ENCODE measurements around the gene MLH1. TPM values are rescaled to one million over a fixed set of nuclear protein-coding genes. Genes with fewer than 3 reads are reported as not detected.

MLH1 gene
- total RNA-seq, 1 experiment from 2014 or later = 47.2 TPM

DNA sequence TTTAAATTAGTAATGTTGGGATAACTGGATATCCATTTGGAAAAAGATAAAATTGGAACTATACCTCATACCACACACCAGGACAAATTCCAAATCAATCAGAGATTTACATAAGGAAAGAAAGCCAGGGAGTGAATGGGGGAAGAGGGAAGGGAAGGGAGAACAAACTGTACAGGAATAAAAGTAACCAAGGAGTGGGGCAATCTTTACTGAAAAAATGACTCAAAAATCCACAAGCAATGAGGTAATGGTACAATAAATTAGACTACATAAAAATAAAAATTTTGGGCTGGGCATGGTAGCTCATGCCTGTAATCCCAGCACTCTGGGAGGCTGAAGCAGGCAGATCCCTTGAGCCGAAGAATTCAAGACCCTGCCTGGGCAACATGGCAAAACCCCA is 82.6 kb downstream of the MLH1 start:
- no peak for TF ChIP-seq HMGA2 (CRISPR knock-in tag; IDR thresholded peaks at IDR 0.05)
- TF ChIP-seq, protein P1, sequence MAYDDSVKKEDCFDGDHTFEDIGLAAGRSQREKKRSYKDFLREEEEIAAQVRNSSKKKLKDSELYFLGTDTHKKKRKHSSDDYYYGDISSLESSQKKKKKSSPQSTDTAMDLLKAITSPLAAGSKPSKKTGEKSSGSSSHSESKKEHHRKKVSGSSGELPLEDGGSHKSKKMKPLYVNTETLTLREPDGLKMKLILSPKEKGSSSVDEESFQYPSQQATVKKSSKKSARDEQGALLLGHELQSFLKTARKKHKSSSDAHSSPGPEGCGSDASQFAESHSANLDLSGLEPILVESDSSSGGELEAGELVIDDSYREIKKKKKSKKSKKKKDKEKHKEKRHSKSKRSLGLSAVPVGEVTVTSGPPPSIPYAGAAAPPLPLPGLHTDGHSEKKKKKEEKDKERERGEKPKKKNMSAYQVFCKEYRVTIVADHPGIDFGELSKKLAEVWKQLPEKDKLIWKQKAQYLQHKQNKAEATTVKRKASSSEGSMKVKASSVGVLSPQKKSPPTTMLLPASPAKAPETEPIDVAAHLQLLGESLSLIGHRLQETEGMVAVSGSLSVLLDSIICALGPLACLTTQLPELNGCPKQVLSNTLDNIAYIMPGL (CRISPR knock-in tag; IDR thresholded peaks at IDR 0.05) = no peak
- TF ChIP-seq ESRRA (CRISPR knock-in tag; IDR thresholded peaks at IDR 0.05; ENCODE audit: borderline replicate concordance) = no peak
- TF ChIP-seq, protein P2, sequence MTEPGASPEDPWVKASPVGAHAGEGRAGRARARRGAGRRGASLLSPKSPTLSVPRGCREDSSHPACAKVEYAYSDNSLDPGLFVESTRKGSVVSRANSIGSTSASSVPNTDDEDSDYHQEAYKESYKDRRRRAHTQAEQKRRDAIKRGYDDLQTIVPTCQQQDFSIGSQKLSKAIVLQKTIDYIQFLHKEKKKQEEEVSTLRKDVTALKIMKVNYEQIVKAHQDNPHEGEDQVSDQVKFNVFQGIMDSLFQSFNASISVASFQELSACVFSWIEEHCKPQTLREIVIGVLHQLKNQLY (CRISPR knock-in tag; IDR thresholded peaks at IDR 0.05) = no peak
- no peak for TF ChIP-seq JUN (CRISPR knock-in tag; IDR thresholded peaks at IDR 0.05)
- Mint-ChIP-seq H3K27me3 (ENCODE audit: low read depth) (no peaks in the 10 kb centered on the region), H3K4me1 (no peaks in the 10 kb centered on the region), H3K36me3 (no peaks in the 10 kb centered on the region), H3K9me3 (no peaks in the 10 kb centered on the region), H3K27ac (no peak overlapping the region), H3K4me3 (no peak overlapping the region)
- ATAC-seq (no peak), DNase-seq (ENCODE audit: low spot score) (no peak)
- CTCF ChIA-PET = no interaction called here
- POLR2A ChIA-PET = no interaction called here

DNA sequence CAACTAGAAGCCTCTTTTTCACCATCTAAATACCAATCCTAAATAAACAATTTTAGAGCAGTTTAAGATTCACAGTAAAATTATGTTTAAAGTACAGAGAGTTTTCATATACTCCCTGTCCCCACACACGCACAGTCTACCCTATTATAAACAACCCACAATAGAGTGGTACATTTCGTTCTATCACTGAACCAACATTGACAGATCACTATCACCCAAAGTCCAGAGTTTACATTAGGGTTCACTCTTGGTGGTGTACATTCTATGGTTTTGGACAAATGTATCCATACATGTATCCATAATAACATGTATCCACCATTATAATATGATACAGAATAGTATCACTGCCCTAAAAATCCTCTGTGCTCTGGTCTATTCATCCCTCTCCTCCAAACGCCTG is 89.0 kb downstream of the MLH1 start:
- ATAC-seq (no peak), DNase-seq (ENCODE audit: low spot score) (no peak)
- H3K9me3 Mint-ChIP-seq = no peaks in the 10 kb centered on the region
- H3K4me3 Mint-ChIP-seq = no peak overlapping the region
- ChIA-PET CTCF (no interaction called here), POLR2A (no interaction called here)
- H3K27me3 Mint-ChIP-seq (ENCODE audit: low read depth) = no peaks in the 10 kb centered on the region
- H3K27ac Mint-ChIP-seq = no peak overlapping the region
- H3K4me1 Mint-ChIP-seq = no peaks in the 10 kb centered on the region
- no peaks in the 10 kb centered on the region for H3K36me3 Mint-ChIP-seq
- no peak for TF ChIP-seq ZNF416 (CRISPR knock-in tag; IDR thresholded peaks at IDR 0.05)
- TF ChIP-seq, protein P3, sequence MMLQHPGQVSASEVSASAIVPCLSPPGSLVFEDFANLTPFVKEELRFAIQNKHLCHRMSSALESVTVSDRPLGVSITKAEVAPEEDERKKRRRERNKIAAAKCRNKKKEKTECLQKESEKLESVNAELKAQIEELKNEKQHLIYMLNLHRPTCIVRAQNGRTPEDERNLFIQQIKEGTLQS (CRISPR knock-in tag; conservative IDR thresholded peaks at IDR 0.05) = no peak
- TF ChIP-seq, protein P4, sequence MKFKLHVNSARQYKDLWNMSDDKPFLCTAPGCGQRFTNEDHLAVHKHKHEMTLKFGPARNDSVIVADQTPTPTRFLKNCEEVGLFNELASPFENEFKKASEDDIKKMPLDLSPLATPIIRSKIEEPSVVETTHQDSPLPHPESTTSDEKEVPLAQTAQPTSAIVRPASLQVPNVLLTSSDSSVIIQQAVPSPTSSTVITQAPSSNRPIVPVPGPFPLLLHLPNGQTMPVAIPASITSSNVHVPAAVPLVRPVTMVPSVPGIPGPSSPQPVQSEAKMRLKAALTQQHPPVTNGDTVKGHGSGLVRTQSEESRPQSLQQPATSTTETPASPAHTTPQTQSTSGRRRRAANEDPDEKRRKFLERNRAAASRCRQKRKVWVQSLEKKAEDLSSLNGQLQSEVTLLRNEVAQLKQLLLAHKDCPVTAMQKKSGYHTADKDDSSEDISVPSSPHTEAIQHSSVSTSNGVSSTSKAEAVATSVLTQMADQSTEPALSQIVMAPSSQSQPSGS (CRISPR knock-in tag; IDR thresholded peaks at IDR 0.05; ENCODE audit: borderline replicate concordance, low read depth) = no peak
- TF ChIP-seq NR1H2 (CRISPR knock-in tag; IDR thresholded peaks at IDR 0.05) = no peak
- TF ChIP-seq, protein P5, sequence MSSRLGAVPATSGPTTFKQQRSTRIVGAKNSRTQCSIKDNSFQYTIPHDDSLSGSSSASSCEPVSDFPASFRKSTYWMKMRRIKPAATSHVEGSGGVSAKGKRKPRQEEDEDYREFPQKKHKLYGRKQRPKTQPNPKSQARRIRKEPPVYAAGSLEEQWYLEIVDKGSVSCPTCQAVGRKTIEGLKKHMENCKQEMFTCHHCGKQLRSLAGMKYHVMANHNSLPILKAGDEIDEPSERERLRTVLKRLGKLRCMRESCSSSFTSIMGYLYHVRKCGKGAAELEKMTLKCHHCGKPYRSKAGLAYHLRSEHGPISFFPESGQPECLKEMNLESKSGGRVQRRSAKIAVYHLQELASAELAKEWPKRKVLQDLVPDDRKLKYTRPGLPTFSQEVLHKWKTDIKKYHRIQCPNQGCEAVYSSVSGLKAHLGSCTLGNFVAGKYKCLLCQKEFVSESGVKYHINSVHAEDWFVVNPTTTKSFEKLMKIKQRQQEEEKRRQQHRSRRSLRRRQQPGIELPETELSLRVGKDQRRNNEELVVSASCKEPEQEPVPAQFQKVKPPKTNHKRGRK (CRISPR knock-in tag; IDR thresholded peaks at IDR 0.05; ENCODE audit: borderline replicate concordance) = no peak
- TF ChIP-seq, protein P6, sequence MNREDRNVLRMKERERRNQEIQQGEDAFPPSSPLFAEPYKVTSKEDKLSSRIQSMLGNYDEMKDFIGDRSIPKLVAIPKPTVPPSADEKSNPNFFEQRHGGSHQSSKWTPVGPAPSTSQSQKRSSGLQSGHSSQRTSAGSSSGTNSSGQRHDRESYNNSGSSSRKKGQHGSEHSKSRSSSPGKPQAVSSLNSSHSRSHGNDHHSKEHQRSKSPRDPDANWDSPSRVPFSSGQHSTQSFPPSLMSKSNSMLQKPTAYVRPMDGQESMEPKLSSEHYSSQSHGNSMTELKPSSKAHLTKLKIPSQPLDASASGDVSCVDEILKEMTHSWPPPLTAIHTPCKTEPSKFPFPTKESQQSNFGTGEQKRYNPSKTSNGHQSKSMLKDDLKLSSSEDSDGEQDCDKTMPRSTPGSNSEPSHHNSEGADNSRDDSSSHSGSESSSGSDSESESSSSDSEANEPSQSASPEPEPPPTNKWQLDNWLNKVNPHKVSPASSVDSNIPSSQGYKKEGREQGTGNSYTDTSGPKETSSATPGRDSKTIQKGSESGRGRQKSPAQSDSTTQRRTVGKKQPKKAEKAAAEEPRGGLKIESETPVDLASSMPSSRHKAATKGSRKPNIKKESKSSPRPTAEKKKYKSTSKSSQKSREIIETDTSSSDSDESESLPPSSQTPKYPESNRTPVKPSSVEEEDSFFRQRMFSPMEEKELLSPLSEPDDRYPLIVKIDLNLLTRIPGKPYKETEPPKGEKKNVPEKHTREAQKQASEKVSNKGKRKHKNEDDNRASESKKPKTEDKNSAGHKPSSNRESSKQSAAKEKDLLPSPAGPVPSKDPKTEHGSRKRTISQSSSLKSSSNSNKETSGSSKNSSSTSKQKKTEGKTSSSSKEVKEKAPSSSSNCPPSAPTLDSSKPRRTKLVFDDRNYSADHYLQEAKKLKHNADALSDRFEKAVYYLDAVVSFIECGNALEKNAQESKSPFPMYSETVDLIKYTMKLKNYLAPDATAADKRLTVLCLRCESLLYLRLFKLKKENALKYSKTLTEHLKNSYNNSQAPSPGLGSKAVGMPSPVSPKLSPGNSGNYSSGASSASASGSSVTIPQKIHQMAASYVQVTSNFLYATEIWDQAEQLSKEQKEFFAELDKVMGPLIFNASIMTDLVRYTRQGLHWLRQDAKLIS (CRISPR knock-in tag; IDR thresholded peaks at IDR 0.05; ENCODE audit: borderline replicate concordance) = no peak
- TF ChIP-seq, protein P7, sequence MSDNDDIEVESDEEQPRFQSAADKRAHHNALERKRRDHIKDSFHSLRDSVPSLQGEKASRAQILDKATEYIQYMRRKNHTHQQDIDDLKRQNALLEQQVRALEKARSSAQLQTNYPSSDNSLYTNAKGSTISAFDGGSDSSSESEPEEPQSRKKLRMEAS (CRISPR knock-in tag; IDR thresholded peaks at IDR 0.05) = no peak

DNA sequence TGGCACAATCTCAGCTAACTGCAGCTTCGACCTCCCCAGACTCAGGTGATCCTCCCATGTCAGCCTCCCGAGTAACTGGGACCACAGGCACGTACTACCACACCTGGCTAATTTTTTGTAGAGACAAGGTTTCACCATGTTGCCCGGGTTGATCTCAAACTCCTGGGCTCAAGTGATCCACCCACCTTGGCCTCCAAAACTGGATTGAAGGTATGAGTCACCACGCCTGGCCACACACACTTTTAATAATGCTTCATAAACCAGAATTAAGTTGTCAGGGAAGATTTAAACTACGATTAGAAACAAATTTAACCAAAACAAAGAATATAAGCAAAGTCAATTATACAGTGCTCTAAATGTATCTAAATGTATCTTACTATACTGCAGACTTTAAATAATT is 93.6 kb downstream of the MLH1 start:
- ChIA-PET POLR2A (no interaction called here), CTCF (no interaction called here)
- Mint-ChIP-seq H3K36me3 (no peaks in the 10 kb centered on the region), H3K9me3 (no peaks in the 10 kb centered on the region), H3K4me3 (no peak overlapping the region), H3K27ac (no peak overlapping the region), H3K4me1 (no peaks in the 10 kb centered on the region), H3K27me3 (ENCODE audit: low read depth) (no peaks in the 10 kb centered on the region)
- ATAC-seq = no peak
- DNase-seq (ENCODE audit: low spot score) = no peak
- TF ChIP-seq, protein P8, sequence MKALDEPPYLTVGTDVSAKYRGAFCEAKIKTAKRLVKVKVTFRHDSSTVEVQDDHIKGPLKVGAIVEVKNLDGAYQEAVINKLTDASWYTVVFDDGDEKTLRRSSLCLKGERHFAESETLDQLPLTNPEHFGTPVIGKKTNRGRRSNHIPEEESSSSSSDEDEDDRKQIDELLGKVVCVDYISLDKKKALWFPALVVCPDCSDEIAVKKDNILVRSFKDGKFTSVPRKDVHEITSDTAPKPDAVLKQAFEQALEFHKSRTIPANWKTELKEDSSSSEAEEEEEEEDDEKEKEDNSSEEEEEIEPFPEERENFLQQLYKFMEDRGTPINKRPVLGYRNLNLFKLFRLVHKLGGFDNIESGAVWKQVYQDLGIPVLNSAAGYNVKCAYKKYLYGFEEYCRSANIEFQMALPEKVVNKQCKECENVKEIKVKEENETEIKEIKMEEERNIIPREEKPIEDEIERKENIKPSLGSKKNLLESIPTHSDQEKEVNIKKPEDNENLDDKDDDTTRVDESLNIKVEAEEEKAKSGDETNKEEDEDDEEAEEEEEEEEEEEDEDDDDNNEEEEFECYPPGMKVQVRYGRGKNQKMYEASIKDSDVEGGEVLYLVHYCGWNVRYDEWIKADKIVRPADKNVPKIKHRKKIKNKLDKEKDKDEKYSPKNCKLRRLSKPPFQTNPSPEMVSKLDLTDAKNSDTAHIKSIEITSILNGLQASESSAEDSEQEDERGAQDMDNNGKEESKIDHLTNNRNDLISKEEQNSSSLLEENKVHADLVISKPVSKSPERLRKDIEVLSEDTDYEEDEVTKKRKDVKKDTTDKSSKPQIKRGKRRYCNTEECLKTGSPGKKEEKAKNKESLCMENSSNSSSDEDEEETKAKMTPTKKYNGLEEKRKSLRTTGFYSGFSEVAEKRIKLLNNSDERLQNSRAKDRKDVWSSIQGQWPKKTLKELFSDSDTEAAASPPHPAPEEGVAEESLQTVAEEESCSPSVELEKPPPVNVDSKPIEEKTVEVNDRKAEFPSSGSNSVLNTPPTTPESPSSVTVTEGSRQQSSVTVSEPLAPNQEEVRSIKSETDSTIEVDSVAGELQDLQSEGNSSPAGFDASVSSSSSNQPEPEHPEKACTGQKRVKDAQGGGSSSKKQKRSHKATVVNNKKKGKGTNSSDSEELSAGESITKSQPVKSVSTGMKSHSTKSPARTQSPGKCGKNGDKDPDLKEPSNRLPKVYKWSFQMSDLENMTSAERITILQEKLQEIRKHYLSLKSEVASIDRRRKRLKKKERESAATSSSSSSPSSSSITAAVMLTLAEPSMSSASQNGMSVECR (CRISPR knock-in tag; IDR thresholded peaks at IDR 0.05; ENCODE audit: borderline replicate concordance) = no peak
- TF ChIP-seq, protein P9, sequence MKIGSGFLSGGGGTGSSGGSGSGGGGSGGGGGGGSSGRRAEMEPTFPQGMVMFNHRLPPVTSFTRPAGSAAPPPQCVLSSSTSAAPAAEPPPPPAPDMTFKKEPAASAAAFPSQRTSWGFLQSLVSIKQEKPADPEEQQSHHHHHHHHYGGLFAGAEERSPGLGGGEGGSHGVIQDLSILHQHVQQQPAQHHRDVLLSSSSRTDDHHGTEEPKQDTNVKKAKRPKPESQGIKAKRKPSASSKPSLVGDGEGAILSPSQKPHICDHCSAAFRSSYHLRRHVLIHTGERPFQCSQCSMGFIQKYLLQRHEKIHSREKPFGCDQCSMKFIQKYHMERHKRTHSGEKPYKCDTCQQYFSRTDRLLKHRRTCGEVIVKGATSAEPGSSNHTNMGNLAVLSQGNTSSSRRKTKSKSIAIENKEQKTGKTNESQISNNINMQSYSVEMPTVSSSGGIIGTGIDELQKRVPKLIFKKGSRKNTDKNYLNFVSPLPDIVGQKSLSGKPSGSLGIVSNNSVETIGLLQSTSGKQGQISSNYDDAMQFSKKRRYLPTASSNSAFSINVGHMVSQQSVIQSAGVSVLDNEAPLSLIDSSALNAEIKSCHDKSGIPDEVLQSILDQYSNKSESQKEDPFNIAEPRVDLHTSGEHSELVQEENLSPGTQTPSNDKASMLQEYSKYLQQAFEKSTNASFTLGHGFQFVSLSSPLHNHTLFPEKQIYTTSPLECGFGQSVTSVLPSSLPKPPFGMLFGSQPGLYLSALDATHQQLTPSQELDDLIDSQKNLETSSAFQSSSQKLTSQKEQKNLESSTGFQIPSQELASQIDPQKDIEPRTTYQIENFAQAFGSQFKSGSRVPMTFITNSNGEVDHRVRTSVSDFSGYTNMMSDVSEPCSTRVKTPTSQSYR (CRISPR knock-in tag; IDR thresholded peaks at IDR 0.05) = no peak

Measured in WTC11 (cell line).